Activated naive CD4-positive, alpha-beta T cell treated with anti-CD3 and anti-CD28 coated beads, Interleukin-2, amount 10 ng/mL, durations not matched to agents 7 days and 5 days (primary cell): ENCODE data around the gene ANTXR2.

Experiments used
- CTCF ChIA-PET: fragments of 350-600 bp; sonication (Branson Sonifier 250); formaldehyde crosslinking; loops from one replicate; lab custom pipeline; 2021; ENCODE audit warnings: antibody characterized with exemption; lab: Charles Lee
- DNase-seq: peaks from one replicate; pipeline ENCODE4 v3.0.0-alpha.2; 2020
- H3K27ac Mint-ChIP-seq: one replicate; pipeline ENCODE4 v1.8.0; 2021; ENCODE audit warnings: mild to moderate bottlenecking, moderate library complexity, mixed read lengths
- H3K27me3 Mint-ChIP-seq: one replicate; pipeline ENCODE4 v1.8.0; 2021; ENCODE audit warnings: mild to moderate bottlenecking, mixed read lengths
- H3K36me3 Mint-ChIP-seq: one replicate; pipeline ENCODE4 v1.8.0; 2021; ENCODE audit warnings: mixed read lengths
- H3K4me1 Mint-ChIP-seq: one replicate; pipeline ENCODE4 v1.8.0; 2021; ENCODE audit warnings: mixed read lengths
- H3K4me3 Mint-ChIP-seq: one replicate; pipeline ENCODE4 v1.8.0; 2021; ENCODE audit warnings: mild to moderate bottlenecking, moderate library complexity, mixed read lengths
- H3K9me3 Mint-ChIP-seq: one replicate; pipeline ENCODE4 v1.8.0; 2021; ENCODE audit warnings: mixed read lengths

The ANTXR2 gene

GRCh38 chr4:80085081-80085480, 12.1 kb upstream of the ANTXR2 start:
- Mint-ChIP-seq H3K4me3 (no peak overlapping the region), H3K9me3 (peaks cover 3% of the 10 kb centered on the region), H3K27me3 (peaks cover 15% of the 10 kb centered on the region), H3K36me3 (peaks cover 5% of the 10 kb centered on the region), H3K27ac (no peak overlapping the region), H3K4me1 (peaks cover 1% of the 10 kb centered on the region)
- CTCF ChIA-PET = no interaction called here
- DNase-seq = no peak

DNA sequence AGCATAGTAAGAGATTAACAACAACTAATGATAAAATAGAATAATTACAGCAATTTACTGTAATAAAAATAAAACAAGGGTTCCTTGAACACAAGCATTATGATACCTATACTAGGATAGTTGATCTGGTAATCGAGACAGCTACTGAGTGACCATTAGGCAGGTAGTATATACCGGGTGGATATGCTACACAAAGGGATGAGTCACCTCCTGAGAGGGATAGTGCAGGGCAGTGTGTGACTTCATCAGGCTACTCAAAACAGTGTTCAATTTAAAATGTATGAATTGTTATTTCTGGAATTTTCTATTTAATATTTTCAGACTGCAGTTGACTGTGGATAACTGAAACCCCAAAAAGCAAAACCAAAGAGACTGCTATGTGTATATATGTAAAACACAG, 9.7 kb upstream of the ANTXR2 start:
- H3K9me3 Mint-ChIP-seq = peaks cover 2% of the 10 kb centered on the region
- H3K4me3 Mint-ChIP-seq = no peak overlapping the region
- peaks cover 15% of the 10 kb centered on the region for H3K4me1 Mint-ChIP-seq
- peaks cover 2% of the 10 kb centered on the region for H3K36me3 Mint-ChIP-seq
- no peak for DNase-seq
- H3K27ac Mint-ChIP-seq = no peak overlapping the region
- CTCF ChIA-PET = no interaction called here
- peaks cover 10% of the 10 kb centered on the region for H3K27me3 Mint-ChIP-seq

GRCh38 chr4:80081566-80081965, 8.5 kb upstream of the ANTXR2 start:
- CTCF ChIA-PET = no interaction called here
- no peak for DNase-seq
- Mint-ChIP-seq H3K27me3 (peaks cover 9% of the 10 kb centered on the region), H3K4me1 (peaks cover 21% of the 10 kb centered on the region), H3K36me3 (peaks cover 1% of the 10 kb centered on the region), H3K9me3 (peaks cover 2% of the 10 kb centered on the region), H3K27ac (no peak overlapping the region), H3K4me3 (no peak overlapping the region)

DNA sequence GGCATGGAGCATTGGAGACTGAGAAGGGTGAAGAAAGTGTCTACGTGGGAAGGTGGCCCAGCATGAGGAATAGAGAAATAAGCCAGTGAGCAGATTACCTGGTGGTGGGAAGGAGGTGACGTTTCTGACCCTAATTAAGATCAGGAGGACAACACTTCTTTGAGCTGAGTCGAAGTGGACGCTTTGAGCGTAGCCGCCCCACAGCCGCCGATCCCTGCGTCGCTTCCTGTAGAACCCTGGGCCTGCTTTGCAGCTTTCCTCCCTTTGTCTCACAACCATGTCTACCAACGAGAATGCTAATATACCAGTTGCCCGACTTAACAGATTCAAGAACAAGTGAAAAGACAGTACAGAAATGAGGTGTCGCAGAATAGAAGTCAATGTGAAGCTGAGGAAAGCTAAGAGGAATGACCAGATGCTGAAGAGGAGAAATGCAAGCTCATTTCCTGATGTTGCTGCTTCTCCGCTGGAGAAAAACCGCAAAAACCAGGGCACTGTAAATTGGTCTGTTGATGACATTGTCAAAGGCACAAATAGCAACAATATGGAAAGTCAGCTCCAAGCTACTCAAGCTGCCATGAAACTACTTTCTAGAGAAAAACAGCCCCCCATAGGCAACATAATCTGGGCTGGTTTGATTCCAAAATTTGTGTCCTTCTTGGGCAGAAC, 6.4 kb upstream of the ANTXR2 start:
- Mint-ChIP-seq H3K36me3 (peaks cover 7% of the 10 kb centered on the region), H3K27me3 (peaks cover 5% of the 10 kb centered on the region), H3K4me3 (no peak overlapping the region), H3K27ac (no peak overlapping the region), H3K9me3 (peaks cover 2% of the 10 kb centered on the region), H3K4me1 (peaks cover 43% of the 10 kb centered on the region)
- CTCF ChIA-PET = interaction anchor here (0.8 to 1.6 kb wide), 3 partner anchors 13 to 162 kb away, joined by 3 to 5 read pairs (median 3); no protein-coding TSS in a partner anchor
- DNase-seq = no peak

DNA sequence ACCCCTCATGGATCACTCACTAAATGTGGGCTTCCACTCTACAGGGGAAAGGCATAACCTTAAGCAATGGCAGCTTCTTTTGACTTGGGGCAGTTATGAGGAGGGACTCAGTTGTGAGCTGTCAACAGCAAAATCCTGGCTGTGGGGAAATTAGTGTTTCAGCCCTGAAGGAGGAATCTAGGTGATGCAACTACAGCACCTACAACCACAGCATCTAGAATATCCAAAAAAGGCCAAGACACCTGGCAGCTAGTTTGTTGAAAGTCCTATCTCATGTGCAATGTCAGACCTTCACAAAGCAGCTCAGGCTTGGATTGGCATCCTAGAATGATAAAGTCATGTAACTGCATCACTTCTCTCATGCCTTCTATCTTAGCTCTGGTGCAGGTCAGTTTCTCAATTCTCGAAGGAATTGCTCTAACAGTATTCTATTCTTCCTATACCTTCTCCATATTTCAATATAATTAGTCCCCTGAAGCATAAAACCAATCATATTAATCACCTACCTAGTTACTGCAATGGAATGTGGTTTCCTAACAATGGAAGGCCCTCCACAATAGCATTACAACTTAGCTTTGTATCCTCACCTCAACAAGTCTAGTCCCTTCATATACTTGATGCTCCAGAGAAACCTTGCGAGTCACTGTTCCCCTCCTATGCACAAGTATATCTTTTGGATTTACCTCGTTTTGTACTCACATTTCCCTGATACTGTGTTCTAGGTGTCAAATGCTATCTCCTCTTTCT, 5.5 kb upstream of the ANTXR2 start:
- CTCF ChIA-PET = interaction anchor here (0.6 to 1.7 kb wide), 6 partner anchors 101 to 163 kb away, joined by 3 to 6 read pairs (median 3); partner anchors contain the start of gene PRDM8
- Mint-ChIP-seq H3K27me3 (peaks cover 5% of the 10 kb centered on the region), H3K36me3 (peaks cover 9% of the 10 kb centered on the region), H3K27ac (no peak overlapping the region), H3K9me3 (peaks cover 2% of the 10 kb centered on the region), H3K4me1 (peaks cover 51% of the 10 kb centered on the region), H3K4me3 (no peak overlapping the region)
- no peak for DNase-seq

GRCh38 chr4:80077639-80078038, 4.6 kb upstream of the ANTXR2 start:
- Mint-ChIP-seq H3K9me3 (peaks cover 2% of the 10 kb centered on the region), H3K36me3 (peaks cover 10% of the 10 kb centered on the region), H3K27ac (no peak overlapping the region), H3K4me1 (peaks cover 57% of the 10 kb centered on the region), H3K27me3 (peaks cover 5% of the 10 kb centered on the region), H3K4me3 (no peak overlapping the region)
- DNase-seq = no peak
- CTCF ChIA-PET = interaction anchor here (0.7 to 1.7 kb wide), 4 partner anchors 102 to 160 kb away, joined by 3 to 6 read pairs (median 4); partner anchors contain the start of gene PRDM8

GRCh38 chr4:80076681-80077080, 3.7 kb upstream of the ANTXR2 start:
- CTCF ChIA-PET = interaction anchor here (1.5 kb wide), 1 partner anchor 126 kb away, joined by 4 read pairs; no protein-coding TSS in a partner anchor
- no peak overlapping the region for H3K27ac Mint-ChIP-seq
- peaks cover 16% of the 10 kb centered on the region for H3K36me3 Mint-ChIP-seq
- no peak for DNase-seq
- H3K4me1 Mint-ChIP-seq = peaks cover 61% of the 10 kb centered on the region
- H3K27me3 Mint-ChIP-seq = peaks cover 3% of the 10 kb centered on the region
- no peak overlapping the region for H3K4me3 Mint-ChIP-seq
- peaks cover 2% of the 10 kb centered on the region for H3K9me3 Mint-ChIP-seq

GRCh38 chr4:80075995-80076675, 3.1 kb upstream of the ANTXR2 start:
- no peak overlapping the region for H3K4me3 Mint-ChIP-seq
- H3K27me3 Mint-ChIP-seq = no peaks in the 10 kb centered on the region
- CTCF ChIA-PET = interaction anchor here (1.5 kb wide), 1 partner anchor 126 kb away, joined by 4 read pairs; no protein-coding TSS in a partner anchor
- no peak for DNase-seq
- H3K4me1 Mint-ChIP-seq = peaks cover 66% of the 10 kb centered on the region
- H3K9me3 Mint-ChIP-seq = no peaks in the 10 kb centered on the region
- H3K36me3 Mint-ChIP-seq = peaks cover 19% of the 10 kb centered on the region
- H3K27ac Mint-ChIP-seq = no peak overlapping the region

- peaks cover 30% of the 10 kb centered on the region for H3K36me3 Mint-ChIP-seq
- CTCF ChIA-PET = interaction anchor here (0.6 to 3.2 kb wide), 4 partner anchors 15 to 1525 kb away, joined by 3 to 22 read pairs (median 6); no protein-coding TSS in a partner anchor
- H3K27ac Mint-ChIP-seq = peak overlapping the region; percentile 95
- H3K9me3 Mint-ChIP-seq = no peaks in the 10 kb centered on the region
- no peak overlapping the region for H3K4me3 Mint-ChIP-seq
- H3K27me3 Mint-ChIP-seq = no peaks in the 10 kb centered on the region
- peaks cover 76% of the 10 kb centered on the region for H3K4me1 Mint-ChIP-seq
- no peak for DNase-seq
Measured at GRCh38 chr4:80074651-80075050, 1.6 kb upstream of the ANTXR2 start.

DNA sequence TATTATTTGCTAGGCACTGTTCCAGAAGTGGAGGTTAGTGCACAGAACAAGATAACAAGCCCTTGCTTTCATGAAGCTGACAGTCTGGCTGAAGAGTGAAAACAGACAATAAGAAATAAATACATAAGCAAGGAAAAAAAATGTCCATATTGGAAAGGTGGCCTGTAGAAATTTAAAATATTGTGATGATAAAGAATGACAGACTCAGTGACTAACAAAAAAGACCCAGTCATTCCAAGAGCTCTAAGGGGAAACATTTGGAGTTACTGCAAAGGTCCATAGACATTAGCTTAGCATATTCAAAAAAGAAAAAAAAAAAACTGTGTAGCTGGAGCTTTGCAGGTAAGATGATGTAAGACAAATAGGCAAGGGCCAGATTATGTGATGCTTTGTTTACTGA, 1.0 kb upstream of the ANTXR2 start:
- Mint-ChIP-seq H3K4me1 (peaks cover 78% of the 10 kb centered on the region), H3K9me3 (no peaks in the 10 kb centered on the region), H3K36me3 (peaks cover 34% of the 10 kb centered on the region), H3K27me3 (no peaks in the 10 kb centered on the region), H3K4me3 (peak overlapping the region; percentile 99), H3K27ac (peak overlapping the region; percentile 95)
- CTCF ChIA-PET = interaction anchor here (0.7 to 3.2 kb wide), 4 partner anchors 48 to 128 kb away, joined by 3 to 22 read pairs (median 8); no protein-coding TSS in a partner anchor
- DNase-seq = no peak

DNA sequence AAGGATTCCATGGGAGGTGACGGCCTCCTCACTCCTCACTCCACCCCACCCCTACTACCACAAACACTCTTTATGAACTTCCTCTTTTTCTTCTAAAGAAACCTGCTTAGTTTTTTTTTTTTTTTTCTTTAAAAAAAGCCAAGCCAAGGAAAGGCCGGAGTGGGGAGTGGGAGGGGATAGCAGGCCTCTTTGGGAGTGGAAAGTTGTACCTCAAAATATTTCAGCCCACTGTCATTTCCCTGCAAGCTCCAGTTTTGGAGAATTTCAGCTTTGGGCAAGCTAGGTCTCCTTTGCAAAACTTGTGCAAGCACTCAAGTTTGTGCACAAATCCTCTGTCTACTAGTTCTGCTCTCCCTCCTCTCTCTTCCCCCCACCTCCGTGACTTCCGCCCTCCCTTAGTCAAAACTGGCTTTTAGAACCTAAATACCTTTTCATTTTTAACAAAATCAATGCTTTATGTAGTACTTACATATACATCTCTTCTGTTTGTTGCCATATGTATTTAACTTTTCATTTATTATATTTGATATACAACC, 512 bp upstream of the ANTXR2 start:
- H3K36me3 Mint-ChIP-seq = peaks cover 37% of the 10 kb centered on the region
- H3K9me3 Mint-ChIP-seq = no peaks in the 10 kb centered on the region
- CTCF ChIA-PET = interaction anchor here (0.7 to 3.2 kb wide), 7 partner anchors 14 to 155 kb away, joined by 3 to 22 read pairs (median 9); no protein-coding TSS in a partner anchor
- no peaks in the 10 kb centered on the region for H3K27me3 Mint-ChIP-seq
- H3K27ac Mint-ChIP-seq = peak overlapping the region; percentile 95
- DNase-seq = peak; percentile 58
- H3K4me1 Mint-ChIP-seq = peaks cover 81% of the 10 kb centered on the region
- peak overlapping the region; percentile 99 for H3K4me3 Mint-ChIP-seq

- Mint-ChIP-seq H3K27ac (peak overlapping the region; percentile 95), H3K27me3 (no peaks in the 10 kb centered on the region), H3K36me3 (peaks cover 47% of the 10 kb centered on the region), H3K4me1 (peaks cover 81% of the 10 kb centered on the region), H3K4me3 (peak overlapping the region; percentile 99), H3K9me3 (no peaks in the 10 kb centered on the region)
- CTCF ChIA-PET = interaction anchor here (0.6 to 3.2 kb wide), 10 partner anchors 12 to 1119 kb away, joined by 3 to 22 read pairs (median 8); no protein-coding TSS in a partner anchor
- DNase-seq = peak; percentile 68
Measured at GRCh38 chr4:80072228-80072743, 743 bp downstream of the ANTXR2 start.

DNA sequence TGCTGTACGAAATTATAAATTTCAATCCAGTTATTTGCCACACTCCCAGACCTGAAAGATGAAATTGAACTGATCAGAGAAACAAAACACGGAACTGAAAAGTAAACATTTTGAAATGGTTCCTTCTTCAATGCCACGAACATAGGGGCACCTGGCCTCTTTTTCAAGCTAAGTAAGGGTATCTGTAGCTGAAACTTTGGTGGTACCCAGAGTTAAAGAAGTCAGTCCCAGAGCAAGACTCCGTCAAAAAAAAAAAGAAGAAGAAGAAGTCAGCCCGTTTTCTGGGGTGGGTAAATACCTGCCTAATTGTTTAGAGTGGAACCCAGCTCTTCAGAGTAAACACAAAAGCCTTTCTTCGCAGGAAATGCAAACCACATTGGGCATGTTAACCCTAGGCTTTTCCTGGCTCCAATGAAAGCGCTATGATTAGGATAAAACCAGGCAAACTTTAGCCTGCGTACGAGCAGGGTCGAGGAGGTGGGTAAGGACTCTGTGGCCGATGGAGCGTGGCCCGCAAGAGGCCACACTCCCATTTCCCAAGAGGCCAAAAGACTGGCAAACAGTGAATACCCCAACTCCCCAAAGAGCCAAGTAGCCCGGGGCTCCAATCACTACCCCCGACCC, 1.3 kb downstream of the ANTXR2 start:
- no peak for DNase-seq
- peak overlapping the region; percentile 94 for H3K27ac Mint-ChIP-seq

More for the DNA sequence above, 1.3 kb downstream of the ANTXR2 start:
- Mint-ChIP-seq H3K36me3 (peaks cover 51% of the 10 kb centered on the region), H3K4me1 (peaks cover 82% of the 10 kb centered on the region), H3K9me3 (no peaks in the 10 kb centered on the region), H3K27me3 (no peaks in the 10 kb centered on the region), H3K4me3 (peak overlapping the region; percentile 99)
- CTCF ChIA-PET = interaction anchor here (0.6 to 3.2 kb wide), 7 partner anchors 9 to 1119 kb away, joined by 3 to 22 read pairs (median 9); no protein-coding TSS in a partner anchor
